Fibroblast of peridontal ligament (primary cell): ENCODE results near the gene C16orf74.
A peak's percentile ranks its signal among the peaks of the same experiment; 100 is the strongest.

Experiments used
- DNase-seq: peaks from one replicate; pipeline ENCODE4 v3.0.0-alpha.2; 2010; ENCODE audit errors: extremely low read depth

Gene C16orf74

GRCh38 chr16:85749771-85750145, 1.1 kb downstream of the C16orf74 start:
- no peak for DNase-seq

DNA sequence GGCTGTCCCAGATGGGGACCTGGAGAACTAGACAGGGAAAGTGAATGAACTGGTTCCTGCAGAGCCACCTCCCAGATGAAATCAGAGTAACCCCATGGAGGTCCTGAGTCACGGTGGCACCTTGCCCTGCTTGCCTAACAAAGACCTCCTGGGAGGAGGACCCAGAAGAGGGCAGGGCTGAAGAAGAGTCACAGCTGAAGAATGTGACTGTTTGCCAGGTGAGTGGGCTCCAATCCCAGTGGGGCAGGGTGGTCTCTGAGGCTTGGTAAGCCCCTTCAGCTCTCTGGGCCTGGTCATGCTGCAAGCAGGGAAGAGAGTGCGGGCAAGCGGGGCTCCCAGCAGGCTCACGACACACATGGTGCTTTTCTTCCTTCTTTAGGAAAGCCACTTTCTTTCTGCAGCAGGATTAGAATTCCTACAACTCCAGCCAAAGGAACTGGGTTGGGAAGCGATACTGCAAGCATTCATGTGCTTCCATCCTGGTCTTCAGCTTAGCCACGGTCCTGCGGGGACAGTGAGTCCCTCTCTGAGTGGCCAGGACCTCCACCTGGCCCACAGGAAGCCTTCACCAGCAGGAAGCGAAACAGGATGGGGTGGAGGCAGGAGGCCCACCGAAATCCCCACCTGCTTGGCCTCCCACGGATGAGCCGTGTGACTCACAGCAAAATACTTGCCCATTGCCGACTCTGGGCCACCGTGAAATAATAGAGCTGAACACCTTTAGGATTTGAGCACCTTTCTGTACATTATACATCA, 4.3 kb downstream of the C16orf74 start:
- DNase-seq: peak; percentile 25

DNA sequence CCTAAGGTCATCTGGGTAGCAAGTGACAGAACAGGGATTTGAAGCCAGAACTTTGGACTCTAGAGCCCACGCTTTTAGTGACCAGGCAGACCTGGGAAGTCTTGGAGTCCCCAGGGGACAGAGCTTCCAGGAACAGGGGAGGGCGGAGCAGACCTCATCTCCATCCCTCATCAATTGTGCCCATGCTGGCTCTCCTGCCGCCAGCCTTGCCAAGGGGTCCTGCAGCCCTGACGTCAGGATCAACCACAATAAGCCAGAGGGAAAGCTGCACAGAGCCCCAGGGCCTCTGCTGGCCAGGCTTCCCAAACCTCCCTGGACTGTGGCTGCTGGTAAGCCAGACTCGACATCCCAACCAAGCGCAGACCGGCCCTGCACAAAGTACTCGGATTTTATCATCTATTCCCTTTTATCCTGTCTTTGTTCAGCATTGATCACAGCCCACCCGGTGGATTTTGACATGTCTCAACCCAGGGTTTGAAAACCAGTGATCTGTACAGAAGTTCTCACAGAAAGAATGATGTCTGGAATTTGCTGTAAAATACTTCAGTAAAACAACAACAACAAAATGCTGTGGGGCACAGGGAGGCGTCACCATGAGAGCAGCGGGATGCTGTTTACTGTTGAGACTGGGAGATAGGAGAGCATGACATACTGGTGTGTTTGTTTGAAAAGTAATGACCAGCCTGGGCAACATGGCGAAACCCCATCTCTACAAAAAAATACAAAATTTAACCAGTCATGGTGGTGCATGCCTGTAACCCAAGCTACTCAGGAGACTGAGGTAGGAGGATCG, 11.8 kb downstream of the C16orf74 start:
- no peak for DNase-seq

GRCh38 chr16:85736921-85737320, 14.0 kb downstream of the C16orf74 start:
- no peak for DNase-seq

GRCh38 chr16:85735946-85736345, 14.9 kb downstream of the C16orf74 start:
- no peak for DNase-seq

GRCh38 chr16:85735225-85735635, 15.7 kb downstream of the C16orf74 start:
- DNase-seq: no peak

DNA sequence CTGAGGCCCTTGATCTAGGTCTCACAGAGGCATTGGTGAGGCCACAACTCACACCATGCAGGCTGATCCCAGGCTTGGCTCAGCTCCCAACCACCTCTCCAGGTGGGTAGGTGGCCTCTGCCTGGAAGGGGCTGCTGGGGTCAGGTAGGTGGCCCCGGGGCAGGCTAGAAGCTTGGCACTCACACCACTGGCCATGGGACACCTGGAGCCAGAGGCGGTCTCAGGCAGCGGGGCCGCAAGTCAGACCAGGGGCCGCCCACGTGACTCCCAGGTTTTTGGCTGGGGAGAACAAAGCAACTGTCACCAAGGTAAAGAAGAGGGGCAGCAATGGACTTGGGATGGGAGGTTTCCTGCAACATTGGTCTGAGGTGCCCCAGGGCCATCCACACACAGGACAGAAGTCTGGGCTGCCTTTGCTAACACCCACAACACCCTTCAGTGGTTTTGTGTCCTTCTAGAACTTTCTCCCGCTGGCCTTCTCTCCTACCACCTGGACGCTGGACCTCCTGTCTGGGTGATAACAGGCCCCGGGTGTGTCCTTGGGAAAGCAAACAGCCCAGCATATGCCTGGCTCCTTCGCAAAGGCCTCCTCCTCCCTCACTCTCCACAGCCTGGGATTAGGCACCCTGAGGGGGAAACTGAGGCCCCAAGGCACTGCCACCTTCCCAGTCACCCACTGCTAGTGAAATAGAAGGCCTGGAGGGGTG, 16.4 kb downstream of the C16orf74 start:
- DNase-seq: no peak

DNA sequence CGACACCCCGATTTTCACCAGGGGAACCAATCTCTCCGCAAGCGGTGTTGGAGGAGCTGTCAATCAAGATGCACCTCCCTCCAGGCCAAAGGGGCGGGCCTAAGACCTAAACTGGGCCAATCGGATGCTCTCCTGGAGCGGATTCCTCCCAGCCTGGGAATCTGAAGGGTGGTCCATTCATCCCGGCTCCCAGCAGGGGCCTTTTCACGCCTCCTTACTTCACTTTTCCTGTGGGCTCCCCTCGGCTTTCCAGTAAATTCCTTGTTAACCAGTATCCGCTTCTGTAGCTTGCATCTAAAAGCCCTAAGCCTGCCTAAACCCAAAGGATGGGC, 17.1 kb downstream of the C16orf74 start:
- DNase-seq: no peak

- DNase-seq: no peak
Observed at GRCh38 chr16:85733155-85733838, 17.6 kb downstream of the C16orf74 start.

- DNase-seq: no peak
Observed at GRCh38 chr16:85731179-85731578, 19.7 kb downstream of the C16orf74 start.

GRCh38 chr16:85730186-85730465, 20.8 kb downstream of the C16orf74 start:
- DNase-seq: no peak

DNA sequence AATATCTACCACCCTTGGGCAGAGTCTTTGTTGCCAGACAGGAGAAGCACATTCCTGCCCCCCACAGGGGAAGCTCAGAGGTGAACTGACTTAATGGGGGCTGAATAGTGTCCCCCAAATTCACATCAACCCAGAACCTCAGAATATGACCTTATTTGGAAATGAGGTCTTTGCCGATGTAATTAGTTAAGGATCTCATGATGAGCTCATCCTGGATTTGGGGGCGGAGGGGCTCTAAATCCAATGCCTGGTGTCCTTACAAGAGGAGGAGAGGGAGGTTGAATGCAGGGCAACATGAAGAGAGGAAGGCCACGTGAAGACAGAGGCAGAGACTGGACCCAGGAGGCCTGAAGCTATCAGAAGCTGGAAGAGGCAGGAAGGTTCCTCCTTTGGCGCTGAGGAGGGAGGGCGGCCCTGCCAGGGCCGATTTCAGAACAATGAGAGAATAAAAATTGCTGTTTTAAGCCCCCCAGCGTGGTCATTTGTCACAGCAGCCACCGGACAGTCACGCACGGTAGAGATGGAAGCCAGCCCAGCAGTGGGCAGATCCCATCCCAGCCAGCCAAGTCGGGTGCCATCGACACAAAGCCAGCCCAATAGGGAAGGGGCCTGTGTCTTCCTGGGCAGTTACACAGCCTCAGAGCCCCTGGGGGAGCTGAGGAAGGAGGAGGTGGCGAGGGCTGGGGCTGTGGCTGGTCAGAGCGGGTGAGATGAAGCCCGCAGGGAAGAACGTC, 21.3 kb downstream of the C16orf74 start:
- DNase-seq: peak; percentile 11

DNA sequence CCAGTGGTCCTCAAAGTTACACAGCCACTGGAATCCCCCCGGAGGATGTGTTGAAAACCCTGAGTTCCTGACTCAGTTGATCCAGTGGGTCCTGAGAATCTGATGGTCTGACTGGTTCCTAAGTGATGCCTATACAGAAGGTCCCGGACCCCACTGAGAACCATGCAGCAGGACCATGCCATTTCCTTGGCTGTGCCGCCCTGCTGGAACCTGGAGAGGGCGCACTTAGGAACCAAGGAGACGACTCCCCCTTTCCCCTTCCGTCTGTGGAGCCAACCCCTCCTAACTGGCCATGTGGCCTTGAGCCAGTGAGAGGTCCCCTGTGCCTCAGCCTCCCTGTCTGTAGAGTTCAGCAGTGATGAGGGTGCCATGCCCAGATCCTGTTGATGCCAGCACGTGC, 22.0 kb downstream of the C16orf74 start:
- DNase-seq: no peak

GRCh38 chr16:85724936-85725335, 26.0 kb downstream of the C16orf74 start:
- no peak for DNase-seq

DNA sequence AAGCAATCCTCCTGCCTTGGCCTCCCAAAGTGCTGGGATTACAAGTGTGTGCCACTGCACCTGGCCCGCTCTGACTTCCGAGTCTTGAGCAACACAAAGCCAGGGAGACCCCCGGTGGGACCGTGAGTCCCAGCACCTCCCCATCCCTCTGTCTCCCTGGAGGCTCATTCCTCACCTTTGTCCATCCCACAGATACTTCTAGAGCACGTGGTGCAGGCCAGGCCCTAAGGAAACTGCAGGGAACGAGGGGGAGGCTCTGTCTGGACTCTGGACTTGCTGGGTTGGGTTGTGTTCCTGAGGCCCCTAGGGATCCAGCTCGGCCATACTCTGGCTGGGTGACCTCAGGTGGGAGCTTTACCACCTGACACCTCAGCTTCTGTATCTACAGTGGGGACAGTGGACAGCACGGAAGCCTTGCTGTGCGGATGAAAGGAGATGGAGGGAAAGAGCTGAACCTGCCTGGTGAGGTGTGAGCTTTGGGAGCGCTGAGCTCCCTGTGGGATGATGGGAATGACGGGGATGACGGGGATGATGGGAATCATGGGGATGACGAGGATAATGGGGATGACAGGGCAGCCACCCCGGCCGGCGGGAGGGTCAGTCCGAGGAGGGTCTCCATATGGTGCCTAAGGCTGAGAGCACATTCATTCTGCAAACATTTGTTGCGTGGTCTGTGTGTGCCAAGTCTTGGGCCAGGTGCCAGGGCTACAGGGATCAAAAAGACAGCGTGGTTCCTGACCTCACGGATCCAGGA, 26.6 kb downstream of the C16orf74 start:
- no peak for DNase-seq

DNA sequence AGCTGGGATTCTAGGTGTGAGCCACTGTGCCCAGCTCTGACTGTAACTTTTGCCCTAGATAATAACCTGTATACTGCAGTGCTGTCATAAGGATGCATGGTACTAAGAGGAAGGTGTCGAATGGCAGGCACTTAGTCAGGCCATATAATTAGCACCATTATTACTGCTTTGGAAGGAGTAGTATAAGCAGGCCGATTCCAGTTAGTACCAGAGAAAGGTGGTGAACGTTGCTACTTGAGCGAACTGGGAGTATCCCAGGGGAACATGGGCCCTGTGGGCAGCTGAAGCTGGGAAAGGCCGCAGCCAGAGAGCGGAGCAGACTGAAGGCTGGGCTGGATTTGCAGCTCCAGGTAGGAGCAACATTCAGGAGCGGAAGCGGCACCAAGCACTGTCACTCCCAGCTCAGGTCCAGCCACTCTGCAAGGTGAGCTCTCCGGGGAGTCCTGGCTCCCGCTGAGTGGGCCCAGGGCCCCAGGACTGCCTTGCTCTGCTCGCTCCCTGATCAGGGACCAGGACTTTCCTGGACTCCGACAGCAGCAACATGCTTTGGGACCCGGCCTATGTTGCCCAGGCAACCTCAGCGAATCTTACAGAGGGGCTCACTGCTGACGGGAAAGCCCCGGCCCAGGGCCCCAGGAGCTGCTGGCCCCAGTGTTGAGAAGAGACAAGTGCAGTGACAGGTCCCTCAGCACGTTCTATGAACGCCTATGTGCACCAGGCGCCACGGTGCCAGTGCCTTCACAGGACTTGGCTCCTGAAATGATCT, 28.6 kb downstream of the C16orf74 start:
- DNase-seq: no peak

DNA sequence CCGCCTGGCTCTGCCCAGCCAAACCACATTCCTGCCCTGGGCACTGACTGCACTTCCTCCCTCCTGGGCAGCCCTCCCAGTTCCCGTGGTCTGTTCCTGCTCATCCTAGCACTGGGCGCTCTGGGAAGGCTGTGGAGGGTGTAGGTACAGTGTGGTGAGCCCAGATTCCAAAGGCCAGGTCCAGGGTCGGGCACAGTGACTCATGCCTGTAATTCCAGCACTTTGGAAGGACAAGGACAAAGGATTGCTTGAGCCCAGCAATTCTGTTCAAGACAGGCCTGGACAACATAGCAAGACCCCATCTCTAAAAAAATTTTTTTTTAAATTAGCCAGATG, 30.6 kb downstream of the C16orf74 start:
- DNase-seq: no peak

- DNase-seq: no peak
Observed at GRCh38 chr16:85719605-85720301, 31.1 kb downstream of the C16orf74 start.

- no peak for DNase-seq
Observed at GRCh38 chr16:85718682-85719081, 32.2 kb downstream of the C16orf74 start.

GRCh38 chr16:85718153-85718477, 32.8 kb downstream of the C16orf74 start:
- DNase-seq: no peak
